GM21786 (cell line): ENCODE measurements around the gene PCNX1.
"Not testable (repeated sequence)": the region's sequence is repeated elsewhere in the genome, so short reads cannot be mapped to it uniquely, and the experiment has no call there.

ENCODE experiments used
- ATAC-seq: cut with Tn5 transposase; IDR thresholded peaks from one replicate; pipeline ENCODE4 v1.9.1; 2021; ENCODE audit not compliant: unreplicated experiment

Gene PCNX1

DNA sequence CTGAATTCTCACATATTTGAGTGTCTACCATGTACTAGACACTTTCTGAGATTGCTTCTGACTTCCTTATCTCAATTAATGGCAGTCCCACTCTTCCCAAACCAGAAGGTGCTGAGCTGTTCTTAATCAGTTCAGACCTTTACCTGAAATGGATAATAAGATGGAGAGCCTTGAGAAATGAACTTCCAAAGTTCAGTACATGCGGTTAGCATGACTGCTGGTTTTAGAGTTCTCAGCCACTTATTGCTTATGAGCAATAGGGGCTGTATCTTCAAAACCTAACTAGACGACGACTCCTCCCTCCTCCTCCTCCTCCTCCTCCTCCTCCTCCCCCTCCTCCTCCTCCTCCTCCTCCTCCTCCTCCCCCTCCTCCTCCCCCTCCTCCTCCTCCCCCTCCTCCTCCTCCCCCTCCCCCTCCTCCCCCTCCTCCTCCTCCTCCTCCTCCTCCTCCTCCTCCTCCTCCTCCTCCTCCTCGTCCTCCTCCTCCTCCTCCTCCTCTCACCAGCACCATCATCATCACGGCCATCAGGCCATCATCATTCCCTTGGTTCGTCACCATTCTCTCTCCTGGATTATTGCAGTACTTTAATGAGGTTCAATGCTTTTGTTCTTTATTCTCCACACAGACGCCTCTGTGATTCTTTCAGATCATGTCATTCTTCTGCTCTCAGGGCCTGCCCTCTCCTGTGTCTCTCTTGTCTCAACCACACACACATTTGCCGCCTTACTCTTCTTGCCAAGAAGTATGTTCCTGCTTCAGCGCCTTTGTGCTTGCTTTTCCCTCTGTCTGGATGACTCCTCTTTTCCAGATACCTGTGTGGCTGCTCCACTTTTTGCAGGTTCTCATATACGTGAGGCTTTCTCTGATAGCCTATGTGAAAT, 2.7 kb downstream of the PCNX1 start:
- no peak for ATAC-seq

DNA sequence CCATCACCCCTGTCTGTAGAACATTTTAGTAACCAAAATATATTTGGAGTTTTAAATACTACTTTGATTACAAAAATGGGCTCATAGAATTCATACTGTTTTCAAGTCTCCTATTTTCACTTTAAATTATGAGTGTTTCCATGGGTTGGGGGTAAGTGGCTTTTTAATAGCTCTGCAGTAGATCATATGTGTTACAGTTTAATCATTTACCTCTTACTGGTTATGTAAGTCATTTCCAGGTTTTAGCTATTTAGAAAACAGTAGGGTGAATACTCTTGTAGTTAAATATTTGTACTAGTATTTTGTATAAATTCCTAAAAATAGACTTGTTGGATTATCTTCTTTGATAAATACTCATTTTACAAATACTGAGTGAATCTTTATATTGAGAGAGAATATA, 8.2 kb downstream of the PCNX1 start:
- no peak for ATAC-seq

DNA sequence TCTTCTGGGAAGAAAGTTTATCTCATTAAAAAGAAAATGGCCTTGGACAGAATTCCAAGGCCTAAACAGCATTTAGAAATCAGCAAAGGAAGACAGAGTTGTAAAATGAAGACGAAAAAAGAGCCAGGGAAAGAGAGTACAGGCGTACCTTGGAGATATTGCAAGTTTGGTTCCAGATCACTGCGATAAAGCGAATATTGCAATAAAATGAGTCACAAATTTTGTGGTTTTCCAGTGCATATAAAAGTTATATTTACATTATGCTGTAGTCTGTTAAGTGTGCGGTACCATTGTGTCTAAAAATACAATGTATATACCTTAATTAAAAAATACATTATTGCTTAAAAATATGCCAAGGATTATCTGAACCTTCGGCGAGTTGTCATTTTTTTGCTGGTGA, 9.0 kb downstream of the PCNX1 start:
- ATAC-seq, result no peak

DNA sequence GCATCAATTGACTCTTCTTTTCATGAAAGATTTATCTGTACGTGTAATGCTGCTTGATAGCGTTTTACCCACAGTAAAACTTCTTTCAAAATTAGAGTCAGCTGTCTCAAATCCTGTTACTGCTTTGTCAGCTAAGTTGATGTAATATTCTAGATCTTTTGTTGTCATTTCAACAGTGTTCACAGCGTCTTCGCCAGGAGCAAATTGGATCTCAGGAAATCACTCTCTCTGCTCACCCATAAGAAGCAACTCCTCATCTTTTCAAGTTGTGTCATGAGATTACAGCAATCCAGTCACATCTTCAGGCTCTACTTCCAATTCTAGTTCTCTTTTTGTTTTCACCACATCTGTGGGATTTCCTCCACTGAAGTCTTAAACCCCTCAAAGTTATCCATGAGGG, 9.5 kb downstream of the PCNX1 start:
- no peak for ATAC-seq

DNA sequence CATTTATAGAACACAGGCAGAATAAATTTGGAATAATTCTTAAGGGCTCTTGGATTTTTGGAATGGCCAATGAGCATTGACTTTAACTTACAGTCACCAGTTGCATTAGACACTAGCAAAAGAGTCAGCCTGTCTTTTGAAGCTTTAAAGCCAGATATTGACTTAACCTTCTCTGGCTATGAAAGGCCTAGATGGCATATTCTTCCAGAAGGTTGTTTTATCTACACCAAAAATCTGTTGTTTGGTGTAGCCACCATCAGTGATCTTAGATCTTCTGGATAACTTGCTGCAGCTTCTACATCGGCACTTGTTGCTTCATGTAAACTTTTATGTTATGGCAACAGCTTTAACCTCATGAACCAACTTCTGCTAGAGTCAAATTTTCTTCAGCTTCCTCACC, 10.4 kb downstream of the PCNX1 start:
- no peak for ATAC-seq

DNA sequence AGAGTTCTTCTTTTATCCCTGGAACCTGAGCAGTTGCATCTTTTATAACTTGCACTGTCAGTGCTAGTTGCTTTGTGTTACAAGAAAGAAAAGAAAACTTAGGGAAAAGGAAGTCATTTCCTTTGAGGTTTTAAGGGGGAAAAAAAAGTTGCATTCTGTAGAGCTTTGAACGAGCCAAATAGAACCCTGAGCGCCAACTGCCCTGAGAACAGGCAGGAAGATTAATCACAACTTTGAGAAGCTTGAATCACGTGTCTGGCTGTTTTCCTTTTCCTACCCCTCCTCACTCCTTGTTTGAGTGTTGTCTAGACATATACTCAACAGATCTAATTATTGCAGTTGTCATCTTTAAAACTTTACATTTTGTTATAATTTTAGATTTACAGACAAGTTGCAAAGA, 12.5 kb downstream of the PCNX1 start:
- no peak for ATAC-seq

DNA sequence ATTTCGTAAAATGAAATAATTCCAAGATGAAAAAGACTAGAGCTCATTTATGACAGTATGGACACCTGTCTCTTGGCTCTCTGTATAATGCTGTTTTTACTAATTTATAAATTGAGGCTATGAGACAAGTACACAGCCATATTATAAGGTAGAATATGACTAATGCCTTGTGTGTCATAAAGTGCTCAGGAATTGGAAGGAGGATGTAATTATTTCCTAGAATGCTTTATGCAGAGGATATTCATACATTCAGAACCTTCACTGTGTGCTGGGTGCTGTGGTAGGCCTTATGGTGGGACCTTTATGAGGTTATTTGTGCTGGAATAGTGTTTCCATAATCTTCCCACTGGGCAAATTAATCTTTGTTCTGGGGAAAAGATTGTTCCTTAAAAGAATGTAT, 13.3 kb downstream of the PCNX1 start:
- no peak for ATAC-seq

DNA sequence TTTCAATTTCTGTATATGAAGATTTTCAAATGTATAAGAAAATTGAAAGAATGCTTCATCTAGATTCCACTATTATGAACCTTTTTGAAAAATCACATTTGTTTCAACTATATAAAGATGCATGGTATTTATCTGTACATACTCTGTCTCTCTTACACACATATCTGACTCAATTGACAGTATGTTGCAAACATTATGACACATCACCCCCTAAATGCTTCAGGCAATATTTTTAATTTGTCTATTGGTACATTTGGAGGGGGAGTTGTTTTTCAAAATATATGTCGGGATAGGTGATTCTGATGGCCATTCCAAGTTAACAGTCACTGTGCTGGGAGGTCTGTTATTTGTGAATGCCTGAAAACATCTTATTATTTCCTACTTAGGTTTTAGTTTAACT, 14.4 kb downstream of the PCNX1 start:
- ATAC-seq, result no peak

DNA sequence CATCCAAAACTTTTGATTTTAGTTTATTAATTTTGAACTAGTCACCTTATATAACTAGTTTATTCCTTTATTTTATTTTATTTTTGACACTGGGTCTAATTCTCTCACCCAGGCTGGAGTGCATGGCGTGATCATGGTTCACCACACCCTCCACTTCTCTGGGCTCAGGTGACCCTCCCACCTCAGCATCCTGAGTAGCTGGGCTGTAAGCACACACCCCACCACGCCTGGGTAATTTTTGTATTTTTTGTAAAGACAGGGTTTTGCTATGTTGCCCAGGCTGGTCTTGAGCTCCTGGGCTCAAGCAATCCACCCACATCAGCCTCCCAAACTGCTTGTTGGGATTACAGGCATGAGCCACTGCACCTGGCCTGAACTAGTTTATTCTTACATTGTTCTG, 17.3 kb downstream of the PCNX1 start:
- no peak for ATAC-seq

DNA sequence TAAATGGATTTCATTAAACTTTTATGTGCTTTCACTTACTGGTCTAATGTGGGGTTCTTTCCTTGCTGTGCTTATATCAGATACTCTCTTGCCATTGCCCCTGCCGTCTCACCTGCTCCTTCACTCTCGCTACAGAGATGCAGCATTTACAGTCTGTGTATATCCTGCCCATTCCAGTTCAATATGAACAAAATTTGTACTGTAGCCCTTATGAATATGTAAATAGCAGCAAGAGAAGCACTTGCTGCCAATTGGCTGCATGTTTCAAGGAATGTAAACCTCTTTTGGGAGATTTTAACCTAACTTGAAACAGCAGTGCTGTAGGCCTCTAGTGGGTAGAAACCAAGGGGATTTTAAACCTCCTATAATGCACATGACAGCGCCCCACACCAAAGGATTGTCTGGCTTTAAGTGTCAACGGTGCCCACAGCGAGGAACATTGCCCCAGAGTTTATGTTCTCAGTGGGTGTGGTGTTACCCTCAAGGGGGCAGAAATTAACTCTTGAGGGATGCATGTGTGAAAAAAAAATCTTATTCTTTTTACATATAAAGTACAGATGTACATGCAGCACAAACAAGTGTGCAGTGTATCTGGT, 19.1 kb downstream of the PCNX1 start:
- ATAC-seq, result no peak

DNA sequence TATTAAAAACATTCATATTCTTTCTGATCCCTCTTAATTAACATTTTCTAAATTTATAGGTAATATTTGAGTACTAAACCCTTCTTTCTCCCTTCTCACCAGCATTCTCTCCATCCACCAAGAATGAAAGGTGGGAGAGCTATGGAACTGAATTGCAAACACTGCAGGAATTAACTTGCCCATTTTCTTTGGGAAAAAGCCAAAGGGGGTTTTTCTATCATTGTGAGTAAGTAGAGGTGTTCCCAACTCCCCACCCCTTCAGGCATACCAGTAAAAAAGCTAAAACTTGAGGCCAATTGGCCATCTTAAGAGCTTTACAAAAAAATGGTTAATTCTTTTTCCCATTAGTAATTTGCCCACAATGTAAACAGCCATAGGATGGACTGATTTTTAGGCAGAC, 23.7 kb downstream of the PCNX1 start:
- ATAC-seq, result no peak

DNA sequence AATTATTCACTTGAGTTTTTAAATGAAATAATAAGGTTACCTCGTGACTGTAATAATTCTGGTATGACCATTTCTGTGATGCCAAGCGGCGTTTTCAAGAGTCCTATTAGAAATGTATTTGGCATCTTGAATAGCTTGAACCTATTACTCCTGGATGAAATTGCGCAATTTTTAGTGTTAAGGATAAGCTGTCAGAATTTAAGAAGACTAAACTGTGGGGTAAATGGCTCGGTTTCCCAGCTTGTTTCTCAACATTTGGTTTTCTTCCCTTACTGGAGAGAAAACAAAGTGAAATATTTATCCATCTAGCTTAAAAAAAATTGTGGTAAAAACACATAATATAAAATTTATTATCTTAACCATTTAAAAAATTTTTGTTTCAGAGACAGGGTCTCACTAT, 26.8 kb downstream of the PCNX1 start:
- ATAC-seq, result no peak

DNA sequence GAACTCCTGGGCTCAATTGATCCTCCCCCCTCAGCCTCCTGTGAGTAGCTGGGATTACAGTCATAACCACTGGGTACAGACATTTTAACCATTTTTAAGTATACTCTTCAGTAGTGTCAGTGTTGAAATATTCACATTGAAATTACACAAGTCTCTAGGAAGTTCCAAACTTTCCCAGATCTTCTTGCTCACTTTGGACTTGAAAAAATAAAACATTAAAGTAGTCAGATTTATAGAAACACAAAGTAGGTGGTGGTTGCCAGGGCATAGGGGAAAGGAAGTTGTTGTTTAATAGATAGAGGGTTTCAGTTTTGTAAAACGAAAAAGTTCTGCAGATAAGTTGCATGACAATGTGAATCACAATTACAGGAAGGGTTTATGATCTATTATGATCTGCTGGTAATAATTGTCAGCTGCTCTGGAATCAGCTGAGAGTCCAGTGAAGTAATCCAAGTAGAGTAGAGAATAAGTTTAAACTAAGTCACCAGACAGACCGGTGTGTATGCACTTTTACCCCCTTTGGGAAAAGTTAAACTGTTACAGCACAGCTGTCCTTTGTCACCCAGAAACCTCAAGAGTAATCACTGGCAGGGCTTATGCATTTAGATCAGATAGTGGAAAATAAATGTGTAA, 27.4 kb downstream of the PCNX1 start:
- peak; percentile 77 for ATAC-seq

DNA sequence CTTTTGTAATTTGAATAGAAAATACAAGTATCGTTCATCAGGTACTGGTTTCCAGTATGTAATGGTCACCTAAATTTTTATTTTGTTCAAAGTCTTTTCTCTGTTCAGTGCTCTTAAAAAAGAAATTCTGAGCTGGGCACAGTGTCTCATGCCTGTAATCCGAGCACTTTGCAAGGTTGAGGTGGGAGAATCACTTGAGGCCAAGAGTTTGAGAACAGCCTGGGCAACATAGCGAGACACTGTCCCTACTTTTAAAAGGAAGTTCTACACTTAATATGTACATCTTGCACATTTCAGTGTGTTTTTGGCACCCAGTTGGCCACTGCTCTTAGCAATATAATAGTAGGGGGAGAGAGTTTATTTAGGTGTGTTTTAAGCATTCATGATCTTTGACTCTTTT, 27.9 kb downstream of the PCNX1 start:
- no peak for ATAC-seq

DNA sequence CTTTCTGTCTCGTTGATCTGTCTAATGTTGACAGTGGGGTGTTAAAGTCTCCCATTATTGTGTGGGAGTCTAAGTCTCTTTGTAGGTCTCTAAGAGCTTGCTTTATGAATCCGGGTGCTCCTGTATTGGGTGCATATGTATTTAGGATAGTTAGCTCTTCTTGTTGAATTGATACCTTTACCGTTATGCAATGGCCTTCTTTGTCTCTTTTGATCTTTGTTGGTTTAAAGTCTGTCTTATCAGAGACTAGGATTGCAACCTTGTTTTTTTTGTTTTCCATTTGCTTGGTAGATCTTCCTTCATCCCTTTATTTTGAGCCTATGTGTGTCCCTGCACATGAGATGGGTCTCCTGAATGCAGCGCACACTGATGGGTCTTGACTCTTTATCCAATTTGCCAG, 32.4 kb downstream of the PCNX1 start:
- ATAC-seq, result not testable (repeated sequence)

DNA sequence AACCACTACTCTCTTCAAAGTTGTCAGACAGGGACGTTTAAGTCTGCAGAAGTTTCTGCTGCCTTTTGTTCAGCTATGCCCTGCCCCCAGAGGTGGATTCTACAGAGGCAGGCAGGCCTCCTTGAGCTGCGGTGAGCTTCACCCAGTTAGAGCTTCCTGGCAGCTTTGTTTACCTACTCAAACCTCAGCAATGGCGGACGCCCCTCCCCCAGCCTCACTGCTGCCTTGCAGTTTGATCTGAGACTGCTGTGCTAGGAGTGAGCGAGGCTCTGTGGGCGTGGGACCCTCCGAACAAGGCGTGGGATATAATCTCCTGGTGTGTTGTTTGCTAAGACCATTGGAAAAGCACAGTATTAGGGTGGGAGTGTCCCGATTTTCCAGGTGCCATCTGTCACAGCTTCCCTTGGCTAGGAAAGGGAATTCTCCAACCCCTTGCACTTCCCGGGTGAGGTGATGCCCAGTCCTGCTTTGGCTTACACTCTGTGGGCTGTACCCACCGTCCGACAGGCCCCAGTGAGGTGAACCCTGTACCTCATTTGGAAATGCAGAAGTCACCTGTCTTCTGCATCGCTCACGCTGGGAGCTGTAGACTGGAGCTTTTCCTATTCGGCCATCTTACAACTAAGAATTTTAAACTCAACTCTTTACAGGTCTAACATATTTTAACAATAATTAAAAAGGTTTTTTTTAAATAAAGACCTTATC, 34.5 kb downstream of the PCNX1 start:
- not testable (repeated sequence) for ATAC-seq

DNA sequence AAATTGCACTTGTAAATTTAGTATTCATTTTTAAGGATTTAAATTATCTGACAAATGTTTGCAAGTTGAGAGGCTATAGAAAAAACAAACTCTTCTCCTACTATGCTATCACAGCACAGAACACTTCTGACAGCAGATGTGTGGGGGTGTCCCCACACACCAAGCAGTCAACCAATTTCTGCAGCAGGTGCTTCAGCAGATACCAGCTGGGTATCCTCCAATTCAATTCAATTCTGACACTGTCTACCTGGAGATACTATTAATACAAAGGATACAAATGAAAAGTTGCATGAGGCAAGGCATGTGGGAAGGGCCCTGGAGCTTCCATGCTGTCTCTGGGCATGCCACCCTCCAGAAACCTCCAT, 35.1 kb downstream of the PCNX1 start:
- ATAC-seq, result no peak

DNA sequence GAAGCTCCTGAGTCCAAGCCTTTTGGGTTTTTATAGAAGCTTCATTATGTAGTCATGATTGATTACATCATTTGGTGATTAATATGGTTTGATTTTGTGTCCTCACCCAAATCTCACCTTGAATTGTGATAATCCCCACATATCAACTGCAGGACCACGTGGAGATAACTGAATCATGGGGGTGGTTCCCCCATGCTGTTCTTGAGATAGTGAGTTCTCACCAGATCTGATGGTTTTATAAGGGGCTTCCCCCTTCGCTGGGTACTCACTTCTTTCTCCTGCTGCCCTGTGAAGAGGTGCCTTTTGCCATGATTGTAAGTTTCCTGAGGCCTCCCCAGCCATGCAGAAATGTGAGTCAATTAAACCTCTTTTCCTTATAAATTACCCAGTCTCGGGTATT, 35.5 kb downstream of the PCNX1 start:
- not testable (repeated sequence) for ATAC-seq

DNA sequence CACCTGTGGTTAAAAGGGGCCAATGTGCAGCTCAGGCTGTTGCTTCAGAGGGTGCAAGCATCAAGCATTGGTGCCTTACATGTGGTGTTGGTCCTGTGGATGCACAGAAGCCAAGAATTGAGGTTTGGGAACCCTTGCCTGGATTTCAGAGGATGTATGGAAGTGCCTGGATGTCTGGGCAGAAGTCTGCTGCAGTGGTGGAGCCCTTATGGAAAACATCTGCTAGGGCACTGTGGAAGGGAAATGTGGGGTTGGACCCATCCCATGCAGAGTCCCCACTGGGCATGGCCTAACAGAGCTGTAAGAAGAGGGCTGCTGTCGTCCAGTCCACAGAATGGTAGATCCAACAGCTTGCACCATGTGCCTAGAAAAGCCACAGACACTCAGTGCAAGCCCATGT, 36.6 kb downstream of the PCNX1 start:
- no peak for ATAC-seq

DNA sequence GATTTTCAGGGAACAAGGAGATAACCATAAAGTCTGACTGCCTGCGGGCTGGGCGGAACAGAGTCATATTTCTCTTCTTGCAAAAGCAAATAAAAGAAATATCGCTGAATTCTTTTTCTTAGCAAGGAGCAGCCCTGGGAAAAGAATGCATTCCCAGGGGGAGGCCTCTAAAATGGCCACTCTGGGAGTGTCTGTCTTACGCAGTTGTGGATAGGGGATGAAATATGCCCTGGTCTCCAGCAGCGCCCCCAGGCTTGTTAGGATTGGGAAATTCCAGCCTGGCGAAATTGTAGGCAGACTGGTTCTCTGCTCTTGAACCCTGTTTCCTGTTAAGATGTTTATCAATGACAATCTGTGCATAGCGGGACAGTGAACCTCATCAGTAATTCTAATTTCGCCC, 40.5 kb downstream of the PCNX1 start:
- no peak for ATAC-seq

DNA sequence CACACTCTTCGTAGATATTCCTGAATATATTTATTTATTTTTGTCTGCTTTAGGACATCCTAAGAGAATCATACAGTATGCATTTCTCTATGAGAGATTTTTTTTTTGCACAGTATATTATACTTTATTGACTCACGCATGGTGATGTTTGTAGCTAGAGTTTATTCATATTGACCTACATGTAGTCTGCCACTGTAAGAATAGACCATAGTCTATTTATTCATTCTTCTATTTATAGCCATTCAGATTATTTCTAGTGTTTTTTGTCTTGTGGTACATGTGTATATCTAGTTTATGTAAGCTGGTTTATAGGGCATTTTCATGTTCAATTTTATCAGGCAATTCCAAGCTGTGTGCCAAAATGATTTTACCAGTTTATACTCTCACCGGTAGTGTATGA, 45.2 kb downstream of the PCNX1 start:
- ATAC-seq, result no peak

DNA sequence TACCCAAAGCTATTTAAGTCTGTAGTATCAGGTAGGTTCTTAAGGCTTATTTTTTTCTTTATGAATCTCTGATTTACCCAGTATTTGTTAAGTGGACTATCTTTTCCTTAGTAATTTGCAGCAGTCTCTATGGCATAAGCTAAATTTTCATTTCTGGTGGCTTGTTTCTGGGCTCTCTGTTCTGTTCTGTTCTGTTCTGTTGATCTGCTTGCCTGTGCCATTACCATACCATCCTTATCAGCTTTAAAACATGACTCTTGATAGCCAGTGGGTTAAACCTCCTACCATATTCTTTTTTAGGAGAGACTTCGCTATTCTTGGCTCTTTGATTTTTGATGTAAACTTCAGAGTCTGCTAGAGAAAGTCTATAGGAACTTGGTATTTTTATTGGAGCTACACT, 46.8 kb downstream of the PCNX1 start:
- no peak for ATAC-seq
